Uterus (tissue), 4 donors: ENCODE measurements around the gene ECSIT. TPM values are rescaled to one million over a fixed set of nuclear protein-coding genes. Genes with fewer than 3 reads are reported as not detected.

Experiments
- DNase-seq, 2 donors: peaks; one replicate each; pipeline ENCODE4 v3.0.0-alpha.2; 2019 to 2020
- H3K27ac ChIP-seq, 2 donors: fragments of 200-600 bp; sonication (generic); 1 replicate in 1 of 2; 2 replicates in 1 of 2; pipeline ENCODE4 v1.5.1; 2016 to 2018
- H3K27me3 ChIP-seq, 2 donors: fragments of 200-600 bp; sonication (generic); one replicate each; pipeline ENCODE4 v1.5.1; 2018 to 2019; ENCODE audit warnings: control low read depth in 1 of 2
- H3K36me3 ChIP-seq, 2 donors: fragments of 200-600 bp; sonication (generic); one replicate each; pipeline ENCODE4 v1.5.1; 2019; ENCODE audit warnings: control low read depth in 1 of 2
- H3K4me1 ChIP-seq, 2 donors: fragments of 200-600 bp; sonication (generic); one replicate each; pipeline ENCODE4 v1.5.1; 2018 to 2019; ENCODE audit warnings: control low read depth in 1 of 2
- H3K4me3 ChIP-seq, 2 donors: fragments of 200-600 bp; sonication (generic); 1 replicate in 1 of 2; 2 replicates in 1 of 2; pipeline ENCODE4 v1.5.1; 2018 to 2019; ENCODE audit warnings: mild to moderate bottlenecking in 1 of 2
- H3K9me3 ChIP-seq, 2 donors: fragments of 200-600 bp; sonication (generic); one replicate each; pipeline ENCODE4 v1.5.1; 2019; ENCODE audit warnings: control low read depth in 1 of 2
- POLR2A ChIP-seq, 2 donors: fragments of 450-650 bp; IDR thresholded peaks; one replicate each; pipeline ENCODE4 v1.6.1; 2016; ENCODE audit warnings: antibody characterized with exemption in 2 of 2, mild to moderate bottlenecking in 1 of 2, moderate library complexity in 1 of 2
- intact Hi-C: fragments of 100-400 bp; cut with DNase I; formaldehyde crosslinking; loops from one replicate; pipeline ENCODE4 v1.15.1; 2023; ENCODE audit warnings: low total_unique reads
- total RNA-seq, 4 donors: library from RNA; depleted of rRNA in 3 of 4; stranded (reverse); fragments of >200 nt in 3 of 4; gene quantifications; one replicate each; pipeline versions ENCODE4 v1.1.0 to v1.2.4, GENCODE V29; 2014 to 2023
- TF ChIP-seq, protein P1 (sequence below), 4 experiments: fragments of 200-600 bp in 2 of 4; fragments of 450-650 bp in 2 of 4; sonication (generic) in 2 of 4; IDR thresholded peaks; one replicate each; pipeline ENCODE4 v1.5.1; 2016 to 2019; ENCODE audit warnings: antibody characterized with exemption in 4 of 4, mild to moderate bottlenecking in 2 of 4, moderate library complexity in 1 of 4
- donor health status: DM: yes; HTN: yes; CAD: no.

Gene ECSIT
- total RNA-seq, 4 donors from 2014 or later, result 44.6 to 138 (median 58.2) TPM

DNA sequence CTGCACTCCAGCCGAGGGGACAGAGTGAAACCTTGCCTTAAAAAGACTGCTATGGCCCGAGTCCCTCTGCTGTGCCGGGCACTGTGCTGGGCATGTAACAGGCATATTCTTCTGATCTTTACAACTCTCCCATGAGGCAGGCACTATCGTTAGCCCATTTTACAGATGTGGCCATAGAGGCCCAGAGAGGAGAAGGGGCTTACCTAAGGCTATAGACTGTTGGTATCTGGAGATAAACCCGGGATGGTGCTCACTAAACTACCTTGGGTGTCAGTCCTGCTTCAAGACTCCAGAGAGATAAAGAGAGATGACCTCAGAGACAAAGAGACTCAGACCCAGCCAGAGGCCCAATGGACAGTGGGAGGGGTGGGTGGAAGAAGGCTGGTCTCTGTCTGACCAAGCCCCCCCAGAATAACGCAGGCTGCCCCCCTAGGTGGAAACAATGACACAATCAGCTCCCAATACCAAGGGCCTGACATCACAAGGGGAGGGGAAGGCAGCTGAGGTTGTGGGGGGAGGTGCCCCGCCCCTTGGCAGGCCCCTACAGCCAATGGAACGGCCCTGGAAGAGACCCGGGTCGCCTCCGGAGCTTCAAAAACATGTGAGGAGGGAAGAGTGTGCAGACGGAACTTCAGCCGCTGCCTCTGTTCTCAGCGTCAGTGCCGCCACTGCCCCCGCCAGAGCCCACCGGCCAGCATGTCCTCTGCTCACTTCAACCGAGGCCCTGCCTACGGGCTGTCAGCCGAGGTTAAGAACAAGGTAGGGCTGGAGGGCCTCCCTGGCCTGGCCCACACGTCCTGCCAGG lies 9.5 kb upstream of the ECSIT start, which contains the start of gene CNN1:
Gene CNN1, plus strand, starts transcription at position 620 of the 805 bp plus-strand sequence. Its CDS starts 77 bp downstream, at position 697.
- Histone ChIP-seq H3K4me1 (no peaks in the 10 kb centered on the region), H3K36me3 (no peaks in the 10 kb centered on the region), H3K27ac (peak within 1 kb of the TSS; percentile 98 to 100), H3K9me3 (no peaks in the 10 kb centered on the region), H3K27me3 (no peaks in the 10 kb centered on the region), H3K4me3 (peak within 1 kb of the TSS; percentile 50 to 94)
- DNase-seq, result peak; percentile 94 to 97
- intact Hi-C loops, result no loop called here
- TF ChIP-seq POLR2A (IDR thresholded peaks at IDR 0.05), result peak; percentile 95 to 96
- TF ChIP-seq, protein P1, sequence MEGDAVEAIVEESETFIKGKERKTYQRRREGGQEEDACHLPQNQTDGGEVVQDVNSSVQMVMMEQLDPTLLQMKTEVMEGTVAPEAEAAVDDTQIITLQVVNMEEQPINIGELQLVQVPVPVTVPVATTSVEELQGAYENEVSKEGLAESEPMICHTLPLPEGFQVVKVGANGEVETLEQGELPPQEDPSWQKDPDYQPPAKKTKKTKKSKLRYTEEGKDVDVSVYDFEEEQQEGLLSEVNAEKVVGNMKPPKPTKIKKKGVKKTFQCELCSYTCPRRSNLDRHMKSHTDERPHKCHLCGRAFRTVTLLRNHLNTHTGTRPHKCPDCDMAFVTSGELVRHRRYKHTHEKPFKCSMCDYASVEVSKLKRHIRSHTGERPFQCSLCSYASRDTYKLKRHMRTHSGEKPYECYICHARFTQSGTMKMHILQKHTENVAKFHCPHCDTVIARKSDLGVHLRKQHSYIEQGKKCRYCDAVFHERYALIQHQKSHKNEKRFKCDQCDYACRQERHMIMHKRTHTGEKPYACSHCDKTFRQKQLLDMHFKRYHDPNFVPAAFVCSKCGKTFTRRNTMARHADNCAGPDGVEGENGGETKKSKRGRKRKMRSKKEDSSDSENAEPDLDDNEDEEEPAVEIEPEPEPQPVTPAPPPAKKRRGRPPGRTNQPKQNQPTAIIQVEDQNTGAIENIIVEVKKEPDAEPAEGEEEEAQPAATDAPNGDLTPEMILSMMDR (IDR thresholded peaks at IDR 0.05), result peak in 1 of 4 experiments; percentile 4

DNA sequence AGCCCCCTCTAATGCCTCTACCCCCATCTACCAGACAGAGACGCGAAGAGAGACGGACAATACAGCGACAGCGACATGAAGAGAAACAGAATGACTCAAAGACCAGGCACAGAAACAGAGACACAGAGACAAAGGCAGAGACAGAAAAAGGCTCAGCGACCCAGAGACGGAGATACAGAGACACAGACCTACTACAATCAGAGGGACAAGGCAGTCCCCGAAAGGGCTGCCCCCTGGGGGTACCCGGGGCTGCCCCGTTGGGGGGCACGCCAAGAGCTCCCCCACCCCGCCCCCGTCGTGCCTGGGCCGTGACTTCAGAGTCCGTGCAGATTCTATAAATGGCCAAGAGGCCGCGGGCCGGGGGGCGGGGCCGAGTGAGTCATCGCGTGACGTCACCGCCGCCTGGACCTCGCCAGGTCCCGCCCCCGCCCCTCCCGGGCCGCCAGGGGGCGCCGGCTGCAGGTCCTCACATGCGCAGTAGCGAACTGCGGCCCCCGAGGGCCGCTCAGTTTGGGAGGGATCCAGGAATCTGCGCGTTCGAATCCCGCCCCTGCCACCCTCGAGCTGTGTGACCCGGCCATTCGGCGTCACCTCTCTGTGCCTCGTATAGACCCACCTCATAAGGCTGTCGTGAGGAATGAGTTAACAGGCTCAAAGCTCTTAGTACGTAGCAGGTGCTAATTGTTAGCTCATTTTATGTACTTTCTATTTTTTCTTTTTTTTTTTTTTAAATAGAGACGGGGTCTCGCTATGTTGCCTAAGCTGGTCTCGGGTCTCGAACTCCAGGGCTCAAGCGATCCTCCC lies 7.1 kb upstream of the ECSIT start:
- no peaks in the 10 kb centered on the region for H3K27me3 ChIP-seq
- H3K4me3 ChIP-seq, result peak overlapping the region; percentile 34 to 35
- no peaks in the 10 kb centered on the region for H3K4me1 ChIP-seq
- intact Hi-C loops, result no loop called here
- H3K36me3 ChIP-seq, result no peaks in the 10 kb centered on the region
- no peaks in the 10 kb centered on the region for H3K9me3 ChIP-seq
- peak overlapping the region; percentile 98 to 100 for H3K27ac ChIP-seq
- TF ChIP-seq, protein P1 (IDR thresholded peaks at IDR 0.05), result peak; percentile 75 to 96 (median 93)
- peak; percentile 83 to 89 for TF ChIP-seq POLR2A (IDR thresholded peaks at IDR 0.05)
- DNase-seq, result peak; percentile 94

DNA sequence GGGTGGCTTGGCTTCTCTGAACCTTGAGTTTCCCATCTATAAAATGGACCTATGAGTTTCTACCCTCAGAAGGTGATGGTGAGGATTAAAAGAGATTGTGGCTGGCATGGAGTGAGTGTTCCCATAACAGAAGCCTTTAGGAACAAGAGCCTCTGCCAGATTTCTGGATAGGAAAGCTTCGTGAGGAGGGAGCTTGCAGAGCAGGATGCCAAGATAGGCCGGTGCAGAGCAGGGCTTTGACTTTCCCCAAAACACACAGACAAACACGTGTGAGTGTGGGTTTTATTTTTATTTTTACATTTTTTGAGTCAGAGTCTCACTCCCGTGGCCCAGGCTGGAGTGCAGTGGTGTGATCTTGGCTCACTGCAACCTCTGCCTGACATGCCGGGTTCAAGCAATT lies 6.0 kb upstream of the ECSIT start:
- Histone ChIP-seq H3K27ac (peak overlapping the region; percentile 98 to 100), H3K4me3 (no peak overlapping the region), H3K4me1 (no peaks in the 10 kb centered on the region), H3K9me3 (no peaks in the 10 kb centered on the region), H3K36me3 (no peaks in the 10 kb centered on the region), H3K27me3 (no peaks in the 10 kb centered on the region)
- peak; percentile 28 to 48 for DNase-seq
- intact Hi-C loops, result no loop called here
- no peak for TF ChIP-seq POLR2A (IDR thresholded peaks at IDR 0.05)
- TF ChIP-seq, protein P1 (IDR thresholded peaks at IDR 0.05), result no peak

DNA sequence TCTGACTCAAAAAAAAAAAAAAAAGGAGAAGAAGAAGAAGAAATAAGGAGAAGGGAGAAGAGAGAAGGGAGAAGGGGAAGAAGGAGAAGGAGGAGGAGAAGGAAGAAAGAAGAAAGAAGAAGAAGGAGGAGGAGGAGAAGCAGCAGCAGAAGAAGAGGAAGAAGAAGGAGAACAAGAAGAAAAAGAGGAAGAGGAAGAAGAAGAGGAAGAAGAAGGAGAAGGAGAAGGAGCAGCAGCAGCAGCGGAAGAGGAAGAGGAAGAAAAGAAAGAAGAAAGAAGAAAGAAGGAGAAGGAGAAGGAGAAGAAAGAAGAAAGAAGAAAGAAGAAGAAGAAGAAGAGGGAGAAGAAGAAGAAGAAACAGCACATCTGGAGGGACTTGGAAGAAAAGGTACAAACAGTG lies 5.6 kb upstream of the ECSIT start:
- no peaks in the 10 kb centered on the region for H3K36me3 ChIP-seq
- H3K27ac ChIP-seq, result peak overlapping the region; percentile 98 to 100
- TF ChIP-seq, protein P1 (IDR thresholded peaks at IDR 0.05), result no peak
- no peak for TF ChIP-seq POLR2A (IDR thresholded peaks at IDR 0.05)
- DNase-seq, result no peak
- intact Hi-C loops, result no loop called here
- no peaks in the 10 kb centered on the region for H3K27me3 ChIP-seq
- no peaks in the 10 kb centered on the region for H3K4me1 ChIP-seq
- no peaks in the 10 kb centered on the region for H3K9me3 ChIP-seq
- H3K4me3 ChIP-seq, result no peak overlapping the region
